ENCODE data around the gene HIRIP3.
"Not testable (repeated sequence)": the region's sequence is repeated elsewhere in the genome, so short reads cannot be mapped to it uniquely, and the experiment has no call there.

Gene HIRIP3

GRCh38 chr16:30016555-30017276, 21.3 kb upstream of the HIRIP3 start:
- DNase-seq (ENCODE audit: low spot score), result no peak

GRCh38 chr16:30015450-30015849, 20.0 kb upstream of the HIRIP3 start:
- not testable (repeated sequence) for DNase-seq (ENCODE audit: low spot score)

GRCh38 chr16:30012598-30012997, 17.2 kb upstream of the HIRIP3 start:
- DNase-seq (ENCODE audit: low spot score), result not testable (repeated sequence)

GRCh38 chr16:30011714-30012504, 16.5 kb upstream of the HIRIP3 start:
- DNase-seq (ENCODE audit: low spot score), result no peak

- DNase-seq (ENCODE audit: low spot score), result no peak
Observed at GRCh38 chr16:30010844-30011713, 15.7 kb upstream of the HIRIP3 start, which contains the start of gene DOC2A. Gene DOC2A (minus strand): TSS chr16:30011027. CDS start chr16:30010222, 805 bp downstream.

- no peak for DNase-seq (ENCODE audit: low spot score)
Observed at GRCh38 chr16:30009990-30010843, 14.8 kb upstream of the HIRIP3 start.

GRCh38 chr16:30009085-30009862, 13.9 kb upstream of the HIRIP3 start:
- no peak for DNase-seq (ENCODE audit: low spot score)

GRCh38 chr16:30007378-30007895, 12.0 kb upstream of the HIRIP3 start:
- no peak for DNase-seq (ENCODE audit: low spot score)

- no peak for DNase-seq (ENCODE audit: low spot score)
Observed at GRCh38 chr16:30006659-30007377, 11.4 kb upstream of the HIRIP3 start.

GRCh38 chr16:30006095-30006473, 10.7 kb upstream of the HIRIP3 start:
- DNase-seq (ENCODE audit: low spot score), result no peak

- DNase-seq (ENCODE audit: low spot score), result peak; percentile 23
Observed at GRCh38 chr16:30005341-30006094, 10.1 kb upstream of the HIRIP3 start.

GRCh38 chr16:30004811-30005242, 9.4 kb upstream of the HIRIP3 start:
- DNase-seq (ENCODE audit: low spot score), result no peak

- DNase-seq (ENCODE audit: low spot score), result no peak
Observed at GRCh38 chr16:30004424-30004776, 9.0 kb upstream of the HIRIP3 start.

GRCh38 chr16:30003670-30004423, 8.4 kb upstream of the HIRIP3 start:
- no peak for DNase-seq (ENCODE audit: low spot score)

- no peak for DNase-seq (ENCODE audit: low spot score)
Observed at GRCh38 chr16:30002614-30003346, 7.4 kb upstream of the HIRIP3 start.

GRCh38 chr16:30000735-30001631, 5.6 kb upstream of the HIRIP3 start:
- no peak for DNase-seq (ENCODE audit: low spot score)

Data from hematopoietic multipotent progenitor cell treated with erythropoietin and hydrocortisone succinate and interleukin-3 and kit ligand, for 17 days (in vitro differentiated cells).